Body of pancreas (tissue), 4 donors: ENCODE measurements around the gene SHLD1.

Experiments used
- CTCF ChIP-seq, 7 experiments: fragments of 450-650 bp in 4 of 7; fragments of 200-600 bp in 3 of 7; sonication (generic) in 3 of 7; IDR thresholded peaks; one replicate each; pipeline ENCODE4 v1.5.1; 2016 to 2019; ENCODE audit warnings: antibody characterized with exemption in 7 of 7
- POLR2A ChIP-seq, 3 donors: fragments of 450-650 bp; IDR thresholded peaks; one replicate each; pipeline ENCODE4 v1.6.1; 2016; ENCODE audit warnings: antibody characterized with exemption in 3 of 3, mild to moderate bottlenecking in 2 of 3

GRCh38 chr20:5745416-5746030 is 4.7 kb upstream of the SHLD1 start:
- TF ChIP-seq CTCF (IDR thresholded peaks at IDR 0.05) (no peak), POLR2A (IDR thresholded peaks at IDR 0.05) (no peak)
